GM12865 (cell line): ENCODE data around the gene FAM184A.
"Not testable (repeated sequence)": the region's sequence is repeated elsewhere in the genome, so short reads cannot be mapped to it uniquely, and the experiment has no call there.

Source experiments
- DNase-seq: peaks from one replicate; pipeline ENCODE4 v3.0.0; 2010; ENCODE audit warnings: low read depth
- H3K4me3 ChIP-seq: 2 replicates; pipeline ENCODE4 v1.5.1; 2011; ENCODE audit warnings: mild to moderate bottlenecking, low read depth, low read length, control low read depth
- TF ChIP-seq, protein P1 (sequence below): IDR thresholded peaks from 2 replicates; pipeline ENCODE4 v1.5.1; 2011; ENCODE audit warnings: low read length, control low read depth, low read depth, inconsistent platforms; ENCODE audit not compliant: insufficient read depth; ENCODE audit errors: missing control alignments

Gene FAM184A

DNA sequence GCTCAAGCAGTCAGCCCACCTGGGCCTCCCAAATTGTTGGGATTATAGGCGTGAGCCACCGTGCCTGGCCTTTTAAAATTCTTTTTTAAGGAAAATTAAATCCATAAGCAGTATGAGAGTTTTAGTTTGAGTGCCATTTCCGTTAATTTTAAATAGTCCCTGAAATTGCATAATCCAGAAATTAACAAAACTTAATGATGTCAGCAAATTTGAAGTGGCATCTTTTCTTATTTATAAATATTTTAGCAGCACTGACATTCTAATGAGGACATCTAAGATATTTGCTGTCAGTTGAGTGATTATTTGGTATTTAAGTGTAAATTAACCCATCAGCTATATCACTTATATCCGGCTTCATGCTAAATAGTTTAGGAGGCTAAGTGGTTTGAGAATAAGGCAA, 42.9 kb upstream of the FAM184A start:
- TF ChIP-seq, protein P1, sequence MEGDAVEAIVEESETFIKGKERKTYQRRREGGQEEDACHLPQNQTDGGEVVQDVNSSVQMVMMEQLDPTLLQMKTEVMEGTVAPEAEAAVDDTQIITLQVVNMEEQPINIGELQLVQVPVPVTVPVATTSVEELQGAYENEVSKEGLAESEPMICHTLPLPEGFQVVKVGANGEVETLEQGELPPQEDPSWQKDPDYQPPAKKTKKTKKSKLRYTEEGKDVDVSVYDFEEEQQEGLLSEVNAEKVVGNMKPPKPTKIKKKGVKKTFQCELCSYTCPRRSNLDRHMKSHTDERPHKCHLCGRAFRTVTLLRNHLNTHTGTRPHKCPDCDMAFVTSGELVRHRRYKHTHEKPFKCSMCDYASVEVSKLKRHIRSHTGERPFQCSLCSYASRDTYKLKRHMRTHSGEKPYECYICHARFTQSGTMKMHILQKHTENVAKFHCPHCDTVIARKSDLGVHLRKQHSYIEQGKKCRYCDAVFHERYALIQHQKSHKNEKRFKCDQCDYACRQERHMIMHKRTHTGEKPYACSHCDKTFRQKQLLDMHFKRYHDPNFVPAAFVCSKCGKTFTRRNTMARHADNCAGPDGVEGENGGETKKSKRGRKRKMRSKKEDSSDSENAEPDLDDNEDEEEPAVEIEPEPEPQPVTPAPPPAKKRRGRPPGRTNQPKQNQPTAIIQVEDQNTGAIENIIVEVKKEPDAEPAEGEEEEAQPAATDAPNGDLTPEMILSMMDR = no peak
- no peak for DNase-seq
- H3K4me3 ChIP-seq = no peak overlapping the region

DNA sequence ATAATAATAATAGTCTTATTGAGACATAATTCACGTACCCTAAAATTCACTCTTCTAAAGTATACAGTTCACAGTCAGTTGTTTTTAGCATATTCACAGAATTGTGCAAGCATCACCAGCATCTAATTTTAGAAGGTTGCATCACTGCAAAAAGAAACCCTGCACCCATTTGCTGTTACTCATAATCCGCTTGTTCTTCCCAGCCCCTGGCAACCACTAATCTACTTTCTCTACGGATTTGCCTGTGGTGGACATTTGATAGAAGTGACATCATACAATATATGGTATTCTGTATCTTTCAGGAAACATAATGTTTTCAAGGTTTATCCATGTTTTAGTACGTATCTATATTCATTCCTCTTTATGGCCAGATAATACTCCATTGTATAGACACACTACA, 41.5 kb upstream of the FAM184A start:
- H3K4me3 ChIP-seq = no peak overlapping the region
- no peak for DNase-seq
- TF ChIP-seq, protein P1 = no peak

DNA sequence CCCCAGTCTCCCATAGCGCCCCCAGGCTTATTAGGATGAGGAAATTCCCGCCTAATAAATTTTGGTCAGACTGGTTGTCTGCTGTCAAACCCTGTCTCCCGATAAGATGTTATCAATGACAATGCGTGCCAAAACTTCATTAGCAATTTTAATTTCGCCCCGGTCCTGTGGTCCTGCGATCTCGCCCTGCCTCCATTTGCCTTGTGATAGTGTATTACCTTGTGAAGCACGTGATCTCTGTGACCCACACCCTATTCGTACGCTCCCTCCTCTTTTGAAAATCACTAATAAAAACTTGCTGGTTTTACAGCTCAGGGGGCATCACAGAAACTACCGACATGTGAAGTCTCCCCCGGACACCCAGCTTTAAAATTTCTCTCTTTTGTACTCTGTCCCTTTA, 40.6 kb upstream of the FAM184A start:
- H3K4me3 ChIP-seq = not testable (repeated sequence)

DNA sequence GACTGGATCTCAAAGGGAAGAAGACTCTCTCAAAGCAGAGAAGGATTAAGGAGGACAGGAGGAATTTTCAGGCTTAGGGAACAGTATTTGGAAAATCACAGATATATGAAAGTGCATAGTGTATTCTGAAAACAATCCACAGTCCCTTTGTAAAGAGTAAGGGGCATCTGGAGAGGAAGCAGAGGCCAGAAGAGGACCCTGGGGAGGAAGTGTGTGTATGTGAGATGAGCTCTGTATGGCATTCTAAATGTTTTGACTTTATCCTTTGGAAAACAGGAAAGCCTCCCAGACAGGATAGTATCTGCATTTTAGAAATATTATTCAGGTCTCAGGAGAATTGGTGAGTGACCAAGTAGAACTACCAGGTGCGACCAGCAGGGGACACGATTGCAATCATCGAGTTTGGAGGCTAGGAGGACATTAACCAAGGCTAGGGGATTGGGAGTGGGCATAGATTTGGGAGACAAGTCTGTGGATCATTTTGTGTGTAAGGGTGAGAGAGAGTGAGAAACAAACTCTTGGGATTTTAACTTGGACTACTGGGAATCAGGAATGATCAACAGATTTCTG, 38.3 kb upstream of the FAM184A start:
- TF ChIP-seq, protein P1 = peak; percentile 39
- DNase-seq = no peak
- no peak overlapping the region for H3K4me3 ChIP-seq

More for the DNA sequence above, 40.6 kb upstream of the FAM184A start:
- not testable (repeated sequence) for DNase-seq

DNA sequence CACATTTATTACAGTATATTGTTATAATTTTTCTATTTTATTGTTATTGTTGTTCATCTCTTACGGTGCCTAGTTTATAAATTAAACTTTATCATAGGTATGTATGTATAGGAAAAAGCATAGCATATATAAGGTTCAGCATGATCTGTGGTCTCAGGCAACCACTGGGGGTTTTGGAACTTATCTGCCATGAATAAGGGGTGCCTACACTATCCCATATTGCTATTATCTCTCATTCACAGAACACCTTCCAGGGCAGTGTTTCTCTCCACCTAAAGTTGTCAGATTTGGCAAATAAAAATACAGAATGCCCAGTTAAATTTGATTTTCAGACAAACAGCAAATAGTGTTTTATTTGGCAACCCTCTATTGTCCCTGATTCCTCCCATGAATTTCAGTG, 35.5 kb upstream of the FAM184A start:
- TF ChIP-seq, protein P1 = no peak
- DNase-seq = no peak
- H3K4me3 ChIP-seq = no peak overlapping the region

DNA sequence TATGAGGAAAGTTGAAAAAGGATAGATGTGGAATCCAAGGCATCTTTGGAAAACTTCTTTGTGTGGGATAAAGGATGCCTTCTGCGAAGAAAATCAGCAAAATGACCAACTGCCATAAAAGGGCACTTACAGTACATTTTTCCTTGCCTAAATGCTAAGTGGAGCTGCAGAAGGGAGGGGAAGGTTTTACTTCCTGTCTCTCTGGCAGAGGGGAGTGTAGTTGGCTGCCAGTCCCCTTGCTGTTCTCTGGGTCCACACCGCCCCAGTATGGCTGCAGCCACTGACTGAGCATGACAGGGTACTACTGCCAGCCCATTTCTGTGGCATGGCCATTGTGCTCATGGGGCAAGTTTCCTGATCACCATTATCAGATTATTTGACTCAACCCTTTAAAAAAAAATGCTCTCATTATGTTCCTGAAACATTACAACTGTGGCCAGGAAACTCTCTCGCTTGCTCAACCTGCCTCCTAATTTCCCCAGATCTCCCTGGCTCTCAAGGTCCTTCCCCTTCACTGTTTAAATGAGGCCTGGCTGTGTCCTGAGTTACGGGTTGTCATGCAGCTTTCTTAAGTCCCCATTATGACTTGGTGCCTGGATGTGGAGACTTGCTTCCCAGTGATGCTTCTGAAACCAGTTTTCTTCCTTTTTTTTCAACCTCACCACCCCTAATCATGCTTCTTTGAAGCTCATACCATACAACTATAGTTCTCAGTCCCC, 34.5 kb upstream of the FAM184A start:
- TF ChIP-seq, protein P1 = no peak
- H3K4me3 ChIP-seq = no peak overlapping the region
- no peak for DNase-seq

DNA sequence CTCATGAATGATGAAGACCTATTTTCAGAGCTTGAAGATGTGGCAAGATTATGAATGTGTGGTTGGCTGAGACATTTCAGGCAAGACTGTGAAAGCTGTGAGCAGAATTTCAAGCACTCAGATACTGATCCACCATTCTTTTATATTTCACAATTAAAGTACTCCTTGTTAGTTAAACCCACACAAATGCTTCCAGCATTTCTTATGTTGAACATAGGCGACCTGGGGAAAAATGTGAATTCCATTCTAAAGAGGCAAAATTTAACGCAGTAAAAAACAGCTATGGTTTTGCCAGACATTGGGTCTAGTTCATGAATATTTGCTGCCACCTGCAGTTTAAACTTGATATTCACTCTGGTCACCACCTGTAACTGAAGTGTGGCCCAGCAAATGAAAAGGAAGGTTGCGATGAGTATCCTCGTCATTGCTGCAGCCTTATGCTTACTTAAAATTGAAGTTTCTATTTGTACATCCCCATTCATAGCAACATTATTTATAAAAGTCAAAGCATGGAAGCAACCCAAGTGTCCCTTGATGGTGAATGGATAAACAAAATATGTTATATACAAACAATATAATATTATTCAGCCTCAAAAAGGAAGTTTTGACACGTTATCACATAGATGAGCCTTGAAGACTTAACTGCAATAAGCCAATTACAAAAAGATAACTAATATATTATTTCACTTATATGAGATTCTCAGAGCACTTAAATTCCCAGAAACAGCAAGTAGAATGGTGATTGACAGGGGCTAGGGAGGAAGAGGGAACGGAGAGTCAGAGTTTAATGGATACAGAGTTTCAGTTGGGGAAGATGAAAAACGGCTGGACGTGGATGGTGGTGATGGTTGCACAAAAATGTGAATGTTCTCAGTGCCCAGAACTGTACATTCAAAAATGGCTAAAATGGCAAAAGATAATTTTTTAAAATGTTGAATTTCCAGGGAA, 32.4 kb upstream of the FAM184A start:
- H3K4me3 ChIP-seq = no peak overlapping the region
- DNase-seq = peak; percentile 65
- TF ChIP-seq, protein P1 = peak; percentile 48
